Stimulated activated CD4-positive, alpha-beta T cell treated with anti-CD3 and anti-CD28 coated beads, Interleukin-4, amount 100 ng/mL, for 48 hours (primary cell): ENCODE data around the gene SFN.
A peak's percentile ranks its signal among the peaks of the same experiment; 100 is the strongest.
"Not testable (repeated sequence)": the region's sequence is repeated elsewhere in the genome, so short reads cannot be mapped to it uniquely, and the experiment has no call there.

Experiments used
- DNase-seq, 2 donors: peaks; one replicate each; pipeline ENCODE4 v3.0.0-alpha.2; 2020; ENCODE audit warnings: low read depth in 2 of 2

SFN gene

GRCh38 chr1:26864610-26865480 lies 1.9 kb downstream of the SFN start:
- peak; percentile 92 to 93 for DNase-seq

GRCh38 chr1:26873097-26873496 lies 10.1 kb downstream of the SFN start:
- not testable (repeated sequence) for DNase-seq

- DNase-seq, result no peak
These were observed 11.9 kb downstream of the SFN start for GRCh38 chr1:26874896-26875295.

GRCh38 chr1:26877326-26877725 lies 14.4 kb downstream of the SFN start:
- no peak for DNase-seq

- no peak for DNase-seq
These were observed 16.8 kb downstream of the SFN start for GRCh38 chr1:26879793-26880192.

- not testable (repeated sequence) for DNase-seq
These were observed 18.7 kb downstream of the SFN start for GRCh38 chr1:26881611-26882010.

- DNase-seq, result no peak
These were observed 19.9 kb downstream of the SFN start for GRCh38 chr1:26882696-26883463.

- no peak for DNase-seq
These were observed 24.2 kb downstream of the SFN start for GRCh38 chr1:26887125-26887524.

- no peak for DNase-seq
These were observed 25.3 kb downstream of the SFN start for GRCh38 chr1:26888231-26888630.

GRCh38 chr1:26889551-26890466 lies 26.9 kb downstream of the SFN start, which contains the start of gene GPN2:
Gene GPN2 (minus strand): TSS chr1:26890283. CDS start chr1:26890096, 187 bp downstream.
- DNase-seq, result peak; percentile 57 to 69

- no peak for DNase-seq
These were observed 27.5 kb downstream of the SFN start for GRCh38 chr1:26890467-26890796.

- DNase-seq, result no peak
These were observed 31.3 kb downstream of the SFN start for GRCh38 chr1:26894263-26894662.

GRCh38 chr1:26897351-26897750 lies 34.4 kb downstream of the SFN start:
- DNase-seq, result no peak

GRCh38 chr1:26900001-26900814 lies 37.3 kb downstream of the SFN start, which contains the start of gene GPATCH3:
Gene GPATCH3 (minus strand): TSS chr1:26900467. CDS start chr1:26900442, 25 bp downstream.
- peak; percentile 84 to 85 for DNase-seq

GRCh38 chr1:26900815-26901511 lies 38.0 kb downstream of the SFN start:
- DNase-seq, result no peak

- DNase-seq, result no peak
These were observed 44.3 kb downstream of the SFN start for GRCh38 chr1:26907071-26907917.

- no peak for DNase-seq
These were observed 47.0 kb downstream of the SFN start for GRCh38 chr1:26909951-26910342.

GRCh38 chr1:26910343-26911160 lies 47.6 kb downstream of the SFN start:
- no peak for DNase-seq
